ENCODE results near the gene ST6GALNAC5.
A peak's percentile ranks its signal among the peaks of the same experiment; 100 is the strongest.

DNA sequence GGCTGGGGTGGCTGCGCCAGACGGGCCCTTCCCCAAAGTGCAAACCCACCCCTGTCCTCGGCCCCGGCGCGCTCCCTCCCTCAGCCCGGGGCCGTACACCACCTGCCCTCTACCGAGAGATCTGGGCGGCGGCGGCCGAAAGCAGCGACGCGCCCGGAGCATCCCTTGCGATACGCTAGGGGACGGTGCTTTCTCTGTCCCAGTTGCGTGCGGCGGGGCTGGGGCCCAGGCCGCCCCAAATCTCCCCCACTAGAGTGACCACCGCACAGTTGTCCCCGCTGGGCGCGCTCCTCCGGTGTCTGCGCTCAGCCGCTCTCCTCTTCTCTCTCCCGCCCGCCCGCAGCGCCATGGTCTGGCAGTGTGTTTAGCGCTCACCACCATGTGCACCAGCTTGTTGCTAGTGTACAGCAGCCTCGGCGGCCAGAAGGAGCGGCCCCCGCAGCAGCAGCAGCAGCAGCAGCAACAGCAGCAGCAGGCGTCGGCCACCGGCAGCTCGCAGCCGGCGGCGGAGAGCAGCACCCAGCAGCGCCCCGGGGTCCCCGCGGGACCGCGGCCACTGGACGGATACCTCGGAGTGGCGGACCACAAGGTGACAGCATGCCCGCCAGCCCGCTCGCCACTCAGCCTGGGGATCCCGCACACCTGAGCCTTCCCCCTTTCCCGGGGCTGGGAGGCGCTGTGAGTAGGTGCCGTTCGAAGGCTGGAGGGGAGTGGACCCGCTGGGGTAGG is 1.0 kb downstream of the ST6GALNAC5 start:
- TF ChIP-seq, protein P1, sequence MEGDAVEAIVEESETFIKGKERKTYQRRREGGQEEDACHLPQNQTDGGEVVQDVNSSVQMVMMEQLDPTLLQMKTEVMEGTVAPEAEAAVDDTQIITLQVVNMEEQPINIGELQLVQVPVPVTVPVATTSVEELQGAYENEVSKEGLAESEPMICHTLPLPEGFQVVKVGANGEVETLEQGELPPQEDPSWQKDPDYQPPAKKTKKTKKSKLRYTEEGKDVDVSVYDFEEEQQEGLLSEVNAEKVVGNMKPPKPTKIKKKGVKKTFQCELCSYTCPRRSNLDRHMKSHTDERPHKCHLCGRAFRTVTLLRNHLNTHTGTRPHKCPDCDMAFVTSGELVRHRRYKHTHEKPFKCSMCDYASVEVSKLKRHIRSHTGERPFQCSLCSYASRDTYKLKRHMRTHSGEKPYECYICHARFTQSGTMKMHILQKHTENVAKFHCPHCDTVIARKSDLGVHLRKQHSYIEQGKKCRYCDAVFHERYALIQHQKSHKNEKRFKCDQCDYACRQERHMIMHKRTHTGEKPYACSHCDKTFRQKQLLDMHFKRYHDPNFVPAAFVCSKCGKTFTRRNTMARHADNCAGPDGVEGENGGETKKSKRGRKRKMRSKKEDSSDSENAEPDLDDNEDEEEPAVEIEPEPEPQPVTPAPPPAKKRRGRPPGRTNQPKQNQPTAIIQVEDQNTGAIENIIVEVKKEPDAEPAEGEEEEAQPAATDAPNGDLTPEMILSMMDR (IDR thresholded peaks at IDR 0.05): peak in 3 of 6 experiments; percentile 7 to 26 (median 20)
- TF ChIP-seq POLR2A (IDR thresholded peaks at IDR 0.05): no peak
